Small intestine (tissue), 7 donors: ENCODE results near the gene GNB5. TPM values are rescaled to one million over a fixed set of nuclear protein-coding genes. Genes with fewer than 3 reads are reported as not detected.

Experiments
- DNase-seq, 2 donors: peaks; one replicate each; pipeline versions ENCODE4 v3.0.0 to v3.0.0-alpha.2; 2013
- FAIRE-seq: peaks from 2 replicates; lab custom pipeline; 2012; peaks lifted over from hg19 to GRCh38; lab: Jason Lieb, UNC
- H3K27ac ChIP-seq, 3 donors: one replicate each; pipeline ENCODE4 v1.5.1; 2013; ENCODE audit warnings: low read length in 2 of 3, mild to moderate bottlenecking in 2 of 3, control low read depth in 1 of 3, inconsistent platforms in 1 of 3, low read depth in 1 of 3, moderate library complexity in 1 of 3
- H3K27me3 ChIP-seq, 3 donors: one replicate each; pipeline ENCODE4 v1.6.1; 2013; ENCODE audit warnings: low read length in 3 of 3, inconsistent platforms in 1 of 3; ENCODE audit not compliant: control insufficient read depth in 3 of 3, insufficient read depth in 3 of 3
- H3K36me3 ChIP-seq, 3 donors: one replicate each; pipeline ENCODE4 v1.6.1; 2013; ENCODE audit warnings: low read length in 3 of 3, inconsistent platforms in 1 of 3, low read depth in 1 of 3, mild to moderate bottlenecking in 1 of 3, moderate library complexity in 1 of 3; ENCODE audit not compliant: control insufficient read depth in 3 of 3, insufficient read depth in 2 of 3
- H3K4me1 ChIP-seq, 3 donors: one replicate each; pipeline ENCODE4 v1.6.1; 2013; ENCODE audit warnings: low read length in 2 of 3, inconsistent platforms in 1 of 3, low read depth in 1 of 3, mild to moderate bottlenecking in 1 of 3, moderate library complexity in 1 of 3; ENCODE audit not compliant: control insufficient read depth in 3 of 3, insufficient read depth in 2 of 3
- H3K4me3 ChIP-seq, 3 donors: one replicate each; pipeline ENCODE4 v1.5.1; 2013; ENCODE audit warnings: low read length in 3 of 3, control low read depth in 1 of 3, inconsistent platforms in 1 of 3, low read depth in 1 of 3, mild to moderate bottlenecking in 1 of 3, moderate library complexity in 1 of 3
- H3K9me3 ChIP-seq, 2 donors: one replicate each; pipeline ENCODE4 v1.6.1; 2013; ENCODE audit warnings: low read depth in 1 of 2, low read length in 1 of 2; ENCODE audit not compliant: control insufficient read depth in 2 of 2, insufficient read depth in 1 of 2
- WGBS, 3 donors: extraction: QIAGEN DNeasy Blood & Tissue Kit; methylation state at CpG; one replicate each; pipeline ENCODE4 v1.1.7; 2013; 5-methylcytosine and 5-hydroxymethylcytosine counted together
- polyA plus RNA-seq, 4 donors: library from polyadenylated mRNA; stranded (reverse) in 3 of 4; unstranded in 1 of 4; fragments of 200-250 nt in 3 of 4; fragments of 120-200 nt in 1 of 4; gene quantifications; one replicate each; pipeline versions ENCODE4 v1.2.1 to v1.2.3, GENCODE V29; 2013
- donor health status: healthy with polysubstance abuse.
- donor health status: control.
- donor health status: control.
- donor health status: Bipolar disorder and iron deficiency.
- donor health status: healthy.

Gene GNB5
- polyA plus RNA-seq, 4 donors = 1.3 to 10.0 (median 2.9) TPM

- Histone ChIP-seq H3K27ac (no peak overlapping the region), H3K36me3 (peaks cover 0 to 4% (median 0%) of the 10 kb centered on the region in 3 donors), H3K9me3 (no peaks in the 10 kb centered on the region), H3K4me3 (no peak overlapping the region), H3K27me3 (peaks cover 0 to 13% (median 2%) of the 10 kb centered on the region in 3 donors), H3K4me1 (peaks cover 2 to 26% (median 4%) of the 10 kb centered on the region in 3 donors)
- no peak for FAIRE-seq
- DNase-seq = no peak
- 70 to 76% (median 75%) methylated on average over 5 of the region's 5 CpGs for whole genome bisulfite sequencing, 3 donors
These were observed 76.7 kb downstream of the GNB5 start for GRCh38 chr15:52114261-52115055.

DNA sequence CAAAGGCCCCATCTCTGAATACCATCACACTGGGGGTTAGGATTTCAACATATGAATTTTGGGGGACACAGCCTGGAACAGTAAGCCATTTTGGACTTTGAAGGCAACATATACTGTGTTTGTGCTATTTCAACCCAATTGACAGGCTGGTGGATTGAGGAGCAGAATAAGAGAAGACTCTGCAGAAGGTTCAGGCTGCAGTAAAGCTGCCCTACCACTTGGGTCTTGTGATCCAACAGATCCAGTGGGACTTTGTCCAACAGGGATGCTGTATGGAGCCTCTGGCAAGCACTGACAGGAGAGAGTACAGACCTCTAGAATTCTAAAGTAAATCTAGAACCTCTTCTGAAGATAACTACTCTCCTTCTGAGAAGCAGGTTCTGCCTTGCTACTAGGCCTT, 77.5 kb downstream of the GNB5 start:
- no peaks in the 10 kb centered on the region for H3K9me3 ChIP-seq
- no peak for FAIRE-seq
- no peak for DNase-seq

GRCh38 chr15:52113235-52113634, 78.0 kb downstream of the GNB5 start:
- WGBS, 3 donors = 91 to 95% (median 92%) methylated on average over 3 of the region's 3 CpGs
- DNase-seq (no peak), FAIRE-seq (no peak)
- Histone ChIP-seq H3K27ac (no peak overlapping the region), H3K4me3 (no peak overlapping the region), H3K27me3 (peaks cover 0 to 13% (median 2%) of the 10 kb centered on the region in 3 donors), H3K36me3 (peaks cover 0 to 4% (median 0%) of the 10 kb centered on the region in 3 donors), H3K4me1 (peaks cover 2 to 26% (median 6%) of the 10 kb centered on the region in 3 donors), H3K9me3 (no peaks in the 10 kb centered on the region)

More for the DNA sequence above, 77.5 kb downstream of the GNB5 start:
- Histone ChIP-seq H3K27me3 (peaks cover 0 to 13% (median 2%) of the 10 kb centered on the region in 3 donors), H3K4me3 (no peak overlapping the region), H3K36me3 (peaks cover 0 to 4% (median 0%) of the 10 kb centered on the region in 3 donors), H3K27ac (no peak overlapping the region), H3K4me1 (peaks cover 2 to 26% (median 6%) of the 10 kb centered on the region in 3 donors)

- DNase-seq = peak; percentile 59 to 82
- Histone ChIP-seq H3K9me3 (no peaks in the 10 kb centered on the region), H3K27ac (peak overlapping the region in 1 of 3 donors; percentile 21), H3K4me3 (peak overlapping the region; percentile 8 to 52 (median 51)), H3K27me3 (peaks cover 0 to 13% (median 2%) of the 10 kb centered on the region in 3 donors), H3K36me3 (peaks cover 0 to 4% (median 0%) of the 10 kb centered on the region in 3 donors), H3K4me1 (peaks cover 2 to 26% (median 6%) of the 10 kb centered on the region in 3 donors)
- no peak for FAIRE-seq
- 2 to 4% (median 2%) methylated on average over 39 to 61 of the region's 61 CpGs for WGBS, 3 donors
These were observed 78.9 kb downstream of the GNB5 start for GRCh38 chr15:52112203-52112750.

- H3K27ac ChIP-seq = peak overlapping the region in 1 of 3 donors; percentile 21
- 42 to 48% (median 43%) methylated on average over 24 to 32 of the region's 32 CpGs for WGBS, 3 donors
- no peak for FAIRE-seq
These were observed 79.5 kb downstream of the GNB5 start for GRCh38 chr15:52111517-52112202.

GRCh38 chr15:52109559-52110451, 81.4 kb downstream of the GNB5 start:
- Histone ChIP-seq H3K27me3 (peaks cover 0 to 13% (median 2%) of the 10 kb centered on the region in 3 donors), H3K27ac (no peak overlapping the region), H3K36me3 (peaks cover 0 to 4% (median 0%) of the 10 kb centered on the region in 3 donors), H3K4me3 (no peak overlapping the region), H3K9me3 (no peaks in the 10 kb centered on the region), H3K4me1 (peaks cover 2 to 13% (median 2%) of the 10 kb centered on the region in 3 donors)
- FAIRE-seq (no peak), DNase-seq (no peak)
- 60 to 65% (median 64%) methylated on average over 5 of the region's 5 CpGs for WGBS, 3 donors

More at GRCh38 chr15:52111517-52112202, 79.5 kb downstream of the GNB5 start:
- H3K36me3 ChIP-seq = peaks cover 0 to 4% (median 0%) of the 10 kb centered on the region in 3 donors
- H3K9me3 ChIP-seq = no peaks in the 10 kb centered on the region
- DNase-seq = no peak
- peak overlapping the region in 2 of 3 donors; percentile 51 to 52 for H3K4me3 ChIP-seq
- peaks cover 2 to 24% (median 6%) of the 10 kb centered on the region in 3 donors for H3K4me1 ChIP-seq
- H3K27me3 ChIP-seq = peaks cover 0 to 13% (median 2%) of the 10 kb centered on the region in 3 donors

DNA sequence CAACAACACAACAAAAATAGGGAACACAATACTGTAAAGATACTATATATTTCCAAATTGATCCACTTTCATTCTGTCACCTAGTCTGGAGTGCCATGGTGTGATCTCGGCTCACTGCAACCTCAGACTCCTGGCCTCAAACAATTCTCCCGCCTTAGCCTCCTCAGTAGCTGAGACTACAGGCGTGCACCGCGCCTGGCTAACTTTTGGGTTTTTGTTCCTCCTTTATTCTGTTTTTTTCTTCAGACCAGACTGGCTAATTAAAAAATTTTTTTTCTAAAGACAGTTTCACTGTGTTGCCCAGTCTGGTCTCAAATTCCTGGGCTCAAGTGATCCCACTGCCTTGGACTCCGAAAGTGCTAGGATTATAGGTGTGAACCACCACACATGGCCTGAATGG, 84.0 kb downstream of the GNB5 start:
- Histone ChIP-seq H3K9me3 (no peaks in the 10 kb centered on the region), H3K27me3 (peaks cover 0 to 9% (median 2%) of the 10 kb centered on the region in 3 donors), H3K27ac (no peak overlapping the region), H3K4me1 (peaks cover 0 to 2% (median 2%) of the 10 kb centered on the region in 3 donors), H3K36me3 (no peaks in the 10 kb centered on the region), H3K4me3 (no peak overlapping the region)
- 95 to 99% (median 97%) methylated on average over 6 of the region's 6 CpGs for whole genome bisulfite sequencing, 3 donors
- FAIRE-seq (no peak), DNase-seq (no peak)
